ENCODE results near the gene PATL2. TPM values are rescaled to one million over a fixed set of nuclear protein-coding genes. Genes with fewer than 3 reads are reported as not detected.

Gene PATL2
- total RNA-seq, 2 experiments from 2014 or later: 4.8 to 8.8 TPM

- peaks cover 37% of the 10 kb centered on the region for H3K4me1 ChIP-seq (ENCODE audit: insufficient read depth, low read length, poor library complexity, severe bottlenecking)
- H3K4me3 ChIP-seq (ENCODE audit: low read depth, low read length, poor library complexity, severe bottlenecking): peak overlapping the region; percentile 36
- TF ChIP-seq CTCF (conservative IDR thresholded peaks at IDR 0.05; ENCODE audit: low read length): no peak
- no peak for TF ChIP-seq EZH2phosphoT487 (IDR thresholded peaks at IDR 0.05; ENCODE audit: borderline replicate concordance, low read depth, low read length)
- no peak for DNase-seq (ENCODE audit: low spot score)
- ChIA-PET CTCF (ENCODE audit: unreplicated experiment) (interaction anchor here (0.9 to 1.9 kb wide), 6 partner anchors 22 to 151 kb away, joined by 3 to 15 read pairs (median 4); partner anchors contain the start of gene SPG11), POLR2A (interaction anchor here (0.7 to 6.1 kb wide), 19 partner anchors 10 to 573 kb away, joined by 3 to 72 read pairs (median 5); partner anchors contain the start of genes B2M, PATL2 and SPG11)
- H3K36me3 ChIP-seq (ENCODE audit: insufficient read depth, low read length): peaks cover 8% of the 10 kb centered on the region
- no TSS peak for BruUV-seq (replicated peaks)
- peak overlapping the region; percentile 62 for H3K27ac ChIP-seq (ENCODE audit: low read depth, low read length, poor library complexity, severe bottlenecking)
- no peaks in the 10 kb centered on the region for H3K9me3 ChIP-seq (ENCODE audit: low read length)
- H3K79me2 ChIP-seq (ENCODE audit: insufficient read depth, low read depth, low read length): peaks cover 1% of the 10 kb centered on the region; the same call in 1 of the 2 replicates
- H3K4me2 ChIP-seq (ENCODE audit: low read length): peak overlapping the region; percentile 72
- H4K20me1 ChIP-seq (ENCODE audit: insufficient read depth, low read length): no peaks in the 10 kb centered on the region
- no peaks in the 10 kb centered on the region for H3K9me2 ChIP-seq (ENCODE audit: insufficient read depth, low read length)
- peak overlapping the region; percentile 97 for H2AFZ ChIP-seq (ENCODE audit: low read length)
- intact Hi-C loops (cut with micrococcal nuclease; ENCODE audit: unreplicated experiment): loop anchor here (2.0 to 5.0 kb wide), 2 partner anchors 23 to 308 kb away; partner anchors contain the start of gene CTDSPL2
Observed at GRCh38 chr15:44735482-44736180, 24.5 kb upstream of the PATL2 start.

GRCh38 chr15:44734839-44735481 lies 23.8 kb upstream of the PATL2 start:
- H3K4me3 ChIP-seq (ENCODE audit: low read depth, low read length, poor library complexity, severe bottlenecking): no peak overlapping the region
- peaks cover 8% of the 10 kb centered on the region; the same call in 1 of the 2 replicates for H3K79me2 ChIP-seq (ENCODE audit: insufficient read depth, low read depth, low read length)
- H3K4me2 ChIP-seq (ENCODE audit: low read length): peak overlapping the region; percentile 72
- DNase-seq (ENCODE audit: low spot score): no peak
- intact Hi-C loops (cut with micrococcal nuclease; ENCODE audit: unreplicated experiment): loop anchor here (5.0 kb wide), 1 partner anchor 308 kb away; the partner anchor contains the start of gene CTDSPL2
- ChIA-PET CTCF (ENCODE audit: unreplicated experiment) (interaction anchor here (1.9 kb wide), 1 partner anchor 72 kb away, joined by 15 read pairs; the partner anchor contains the start of gene SPG11), POLR2A (interaction anchor here (0.7 to 6.1 kb wide), 6 partner anchors 9 to 305 kb away, joined by 3 to 72 read pairs (median 26); partner anchors contain the start of genes B2M, PATL2 and SPG11)
- no TSS peak for BruUV-seq (replicated peaks)
- no peaks in the 10 kb centered on the region for H4K20me1 ChIP-seq (ENCODE audit: insufficient read depth, low read length)
- H3K4me1 ChIP-seq (ENCODE audit: insufficient read depth, low read length, poor library complexity, severe bottlenecking): peaks cover 44% of the 10 kb centered on the region
- no peak for TF ChIP-seq EZH2phosphoT487 (IDR thresholded peaks at IDR 0.05; ENCODE audit: borderline replicate concordance, low read depth, low read length)
- no peak for TF ChIP-seq CTCF (conservative IDR thresholded peaks at IDR 0.05; ENCODE audit: low read length)
- peak overlapping the region; percentile 97 for H2AFZ ChIP-seq (ENCODE audit: low read length)
- peaks cover 8% of the 10 kb centered on the region for H3K36me3 ChIP-seq (ENCODE audit: insufficient read depth, low read length)
- H3K27ac ChIP-seq (ENCODE audit: low read depth, low read length, poor library complexity, severe bottlenecking): peak overlapping the region; percentile 62
- no peaks in the 10 kb centered on the region for H3K9me3 ChIP-seq (ENCODE audit: low read length)
- no peaks in the 10 kb centered on the region for H3K9me2 ChIP-seq (ENCODE audit: insufficient read depth, low read length)

Measured in OCI-LY7 (cell line).